ENCODE measurements around the gene PAEP.

GRCh38 chr9:135584371-135584770 lies 22.8 kb downstream of the PAEP start:
- TF ChIP-seq CTCF (IDR thresholded peaks at IDR 0.05) = no peak
- no peak for TF ChIP-seq POLR2A (IDR thresholded peaks at IDR 0.05)
- no peak for TF ChIP-seq POLR2AphosphoS5 (IDR thresholded peaks at IDR 0.05)
- no peak for TF ChIP-seq EP300 (IDR thresholded peaks at IDR 0.05; ENCODE audit: low read depth)
